CD4-positive, alpha-beta T cell treated with Interleukin-6 at 100 ng/mL for 8 hours (primary cell): ENCODE data around the gene RNF224.
A peak's percentile ranks its signal among the peaks of the same experiment; 100 is the strongest.

ENCODE experiments used
- DNase-seq: peaks from one replicate; pipeline ENCODE4 v3.0.0-alpha.2; 2020; ENCODE audit warnings: mixed read lengths, low spot score

The RNF224 gene

DNA sequence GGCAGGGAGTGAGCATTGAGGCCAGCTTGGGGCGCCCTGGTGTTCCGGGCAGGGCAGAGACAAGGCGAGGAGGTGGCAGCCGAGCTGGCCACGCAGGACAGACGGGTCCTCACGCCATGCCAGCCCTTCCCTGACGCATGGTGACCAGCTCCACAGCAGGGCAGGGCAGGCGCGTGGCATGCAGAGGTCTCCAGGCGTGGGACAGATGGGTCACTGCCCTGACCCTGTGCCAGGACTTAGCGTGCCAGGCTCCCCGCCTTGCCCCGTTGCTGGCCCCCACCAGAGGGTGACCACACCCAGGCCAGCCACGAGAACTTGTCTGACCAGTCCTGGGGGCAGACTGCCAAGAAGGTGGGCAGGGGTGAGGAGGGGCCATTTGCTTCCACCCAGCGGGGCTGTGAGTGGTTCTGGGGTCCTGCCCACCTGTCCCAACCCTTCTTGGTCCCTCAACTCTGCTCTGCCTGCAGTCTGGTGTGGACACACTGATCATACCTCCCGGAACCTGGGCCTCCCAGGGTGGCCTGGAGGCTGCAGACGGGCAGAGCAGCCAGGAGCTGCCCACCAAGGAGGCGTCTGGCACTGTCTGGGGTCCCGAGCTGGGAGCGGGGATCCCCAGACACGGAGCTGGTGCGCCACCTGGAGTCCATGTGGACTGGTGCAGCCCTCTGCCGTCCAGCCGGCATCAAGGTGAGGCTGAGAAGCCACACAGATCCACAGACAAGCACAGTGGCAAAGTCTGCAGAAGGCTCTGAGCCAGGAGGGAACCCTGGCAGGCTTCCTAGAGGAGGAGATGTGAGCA is at the start of gene RNF224:
Gene RNF224, plus strand, starts transcription at position 449 of the 799 bp plus-strand sequence. CDS start 834 bp downstream, outside the sequence.
- DNase-seq = peak; percentile 78

DNA sequence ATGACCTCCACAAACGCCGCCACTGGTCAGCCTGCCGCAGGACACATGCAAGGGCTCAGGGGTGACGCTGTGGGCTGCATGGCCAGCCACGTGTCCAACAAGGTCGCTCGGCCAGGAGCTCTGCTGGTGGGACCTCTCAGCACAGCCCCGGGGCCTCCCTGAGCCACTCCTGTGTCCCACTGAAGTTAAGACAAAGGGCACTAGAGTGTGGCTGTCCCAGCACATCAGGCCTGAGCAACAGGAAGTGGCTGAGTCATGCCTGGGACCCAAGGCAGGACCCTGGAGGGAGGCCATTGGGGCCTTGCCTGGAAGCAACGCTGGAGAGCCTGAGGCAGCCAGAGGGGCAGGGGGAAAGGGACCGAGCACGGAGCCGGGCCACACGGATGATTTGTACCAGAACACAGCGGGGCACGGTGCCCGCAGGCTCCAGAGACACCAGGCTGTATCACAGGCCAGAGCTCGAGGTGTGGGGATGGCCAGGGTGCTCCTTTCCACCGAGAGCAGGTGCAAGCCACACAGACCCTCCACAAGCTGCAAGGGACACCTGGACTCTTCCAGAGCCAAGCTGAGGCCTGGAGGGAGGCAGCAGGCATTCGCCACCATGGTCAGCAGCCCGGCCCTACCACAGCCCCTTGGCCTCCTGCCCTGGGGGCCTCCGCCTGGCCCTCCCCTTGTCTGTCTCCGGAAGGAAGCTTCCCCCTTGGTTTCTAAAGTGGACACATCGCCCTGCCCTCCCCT is 48.9 kb upstream of the RNF224 start:
- DNase-seq = no peak

GRCh38 chr9:137178939-137179630 is 48.2 kb upstream of the RNF224 start:
- no peak for DNase-seq

GRCh38 chr9:137179761-137180160 is 47.5 kb upstream of the RNF224 start:
- no peak for DNase-seq

- DNase-seq = no peak
These were observed 46.8 kb upstream of the RNF224 start for GRCh38 chr9:137180491-137180890.

DNA sequence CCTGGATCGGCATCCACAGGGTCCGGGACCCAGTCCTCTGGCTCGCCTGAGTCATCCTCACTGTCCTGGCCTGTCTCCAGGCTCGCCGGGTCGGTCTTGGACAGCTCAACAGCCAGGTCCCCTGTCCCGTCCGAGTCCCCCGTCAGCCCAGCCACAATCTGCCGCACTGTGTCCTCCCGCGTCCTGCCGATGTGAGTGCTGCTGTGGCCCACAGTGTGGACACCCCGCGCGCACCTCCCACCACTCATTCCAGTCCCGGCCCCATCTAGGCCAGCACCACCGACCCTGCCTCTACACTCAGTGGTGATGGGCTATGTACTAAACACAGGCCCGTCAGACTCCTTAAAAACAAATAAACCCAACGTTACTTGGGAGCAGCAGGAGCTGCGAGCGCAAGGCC is 45.6 kb upstream of the RNF224 start:
- no peak for DNase-seq

- no peak for DNase-seq
These were observed 44.5 kb upstream of the RNF224 start for GRCh38 chr9:137182836-137183235.

DNA sequence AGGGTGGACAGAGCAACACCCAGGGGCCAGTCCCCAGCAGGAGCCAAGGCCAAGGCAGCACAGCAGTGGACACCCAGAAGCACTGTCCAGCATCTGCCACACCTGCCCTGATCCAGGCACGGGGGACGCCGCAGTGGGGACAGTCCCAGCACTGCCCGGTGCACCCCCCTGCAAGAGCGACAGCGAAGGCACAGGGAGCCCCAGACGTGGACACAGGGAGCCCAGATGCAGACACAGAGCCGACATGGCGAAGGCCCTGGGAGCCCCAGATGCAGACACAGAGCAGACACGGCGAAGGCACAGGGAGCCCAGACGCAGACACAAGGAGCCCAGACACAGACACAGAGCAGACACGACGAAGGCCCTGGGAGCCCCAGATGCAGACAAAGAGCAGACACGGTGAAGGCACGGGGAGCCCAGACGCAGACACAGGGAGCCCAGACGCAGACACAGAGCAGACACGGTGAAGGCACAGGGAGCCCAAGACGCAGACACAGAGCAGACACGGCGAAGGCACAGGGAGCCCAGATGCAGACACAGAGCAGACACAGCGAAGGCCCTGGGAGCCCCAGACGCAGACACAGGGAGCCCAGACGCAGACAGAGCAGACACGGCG is 43.2 kb upstream of the RNF224 start:
- no peak for DNase-seq

GRCh38 chr9:137184881-137185660 is 42.2 kb upstream of the RNF224 start:
- no peak for DNase-seq

- DNase-seq = no peak
These were observed 41.4 kb upstream of the RNF224 start for GRCh38 chr9:137185921-137186320.

DNA sequence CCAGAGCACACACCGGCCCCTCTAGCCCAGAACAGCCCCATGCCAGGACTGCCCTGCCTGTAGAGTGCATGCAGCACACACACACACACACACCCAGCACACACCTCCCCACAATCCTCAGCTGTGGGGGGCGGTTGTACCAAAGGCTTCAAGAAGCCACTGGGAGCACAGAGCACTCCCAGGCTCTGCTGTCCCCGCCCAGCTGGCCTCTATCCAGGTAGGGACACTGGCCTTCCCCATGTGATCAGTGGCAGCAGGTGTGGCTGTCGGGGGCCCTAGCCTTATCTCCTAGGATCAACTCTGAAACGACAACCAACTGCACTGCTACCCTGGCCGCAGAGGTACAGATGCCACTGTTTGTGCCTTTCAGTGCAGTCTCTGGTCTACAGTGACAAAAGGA is 40.9 kb upstream of the RNF224 start:
- DNase-seq = no peak

DNA sequence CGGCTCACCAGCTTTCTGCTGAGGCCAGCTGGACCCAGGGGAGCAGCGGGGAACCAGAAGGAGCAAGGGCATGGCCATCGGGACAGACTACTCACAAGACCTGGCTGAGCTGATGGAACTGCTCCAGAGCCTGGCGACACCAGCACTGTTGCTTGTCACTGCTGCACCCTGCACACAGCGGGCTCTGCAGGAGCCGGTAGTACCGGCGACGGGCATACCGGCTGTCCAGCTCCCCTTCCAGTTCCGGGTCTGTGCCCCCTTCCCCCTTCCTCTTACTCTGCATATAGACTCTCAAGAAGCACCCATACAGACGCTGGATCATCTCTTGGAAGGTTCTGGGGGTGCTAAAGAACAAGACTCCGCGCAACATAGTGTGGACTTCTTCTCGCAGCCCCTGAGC is 39.9 kb upstream of the RNF224 start:
- DNase-seq = no peak

- DNase-seq = no peak
These were observed 39.2 kb upstream of the RNF224 start for GRCh38 chr9:137188086-137188489.

DNA sequence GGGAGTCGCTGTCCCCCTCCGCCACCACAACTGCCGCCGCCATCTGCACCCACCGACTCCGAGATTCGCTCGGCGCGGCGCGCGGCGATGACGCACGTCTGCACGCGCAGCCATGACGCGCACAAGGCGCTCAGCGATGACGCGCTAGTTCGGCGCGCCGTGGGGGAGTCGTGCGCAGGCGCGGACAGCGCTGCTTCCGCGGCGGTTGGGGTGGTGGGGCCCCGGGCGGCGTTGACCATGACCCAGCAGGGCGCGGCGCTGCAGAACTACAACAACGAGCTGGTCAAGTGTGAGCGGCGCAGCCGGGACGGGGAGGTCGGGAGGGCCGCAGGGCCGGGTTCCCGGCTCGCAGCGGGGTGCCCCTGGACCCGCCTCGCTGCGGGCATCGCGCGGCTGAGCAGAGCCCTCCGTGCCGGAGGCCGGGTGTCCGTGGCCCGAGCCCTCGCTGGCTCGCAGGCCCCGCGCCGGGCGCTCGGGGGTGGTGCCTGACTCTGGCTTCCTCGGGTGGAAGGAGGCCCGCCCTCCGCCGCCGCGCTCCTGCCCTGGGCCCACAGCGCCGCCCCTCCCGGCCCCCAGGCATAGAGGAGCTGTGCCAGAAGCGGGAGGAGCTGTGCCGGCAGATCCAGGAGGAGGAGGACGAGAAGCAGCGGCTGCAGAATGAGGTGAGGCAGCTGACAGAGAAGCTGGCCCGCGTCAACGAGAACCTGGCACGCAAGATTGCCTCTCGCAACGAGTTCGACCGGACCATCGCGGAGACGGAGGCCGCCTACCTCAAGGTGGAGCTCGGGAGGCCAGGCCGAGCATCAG is 38.6 kb upstream of the RNF224 start, which contains the start of the genes ANAPC2 and SSNA1:
Gene ANAPC2, minus strand, starts transcription at position 71 of the 807 bp plus-strand sequence. Its CDS starts 28 bp downstream, at position 43.
Gene SSNA1, plus strand, starts transcription at position 187 of the 807 bp plus-strand sequence. Its CDS starts 51 bp downstream, at position 238.
- DNase-seq = peak; percentile 88

GRCh38 chr9:137189297-137190295 is 37.7 kb upstream of the RNF224 start:
- no peak for DNase-seq

DNA sequence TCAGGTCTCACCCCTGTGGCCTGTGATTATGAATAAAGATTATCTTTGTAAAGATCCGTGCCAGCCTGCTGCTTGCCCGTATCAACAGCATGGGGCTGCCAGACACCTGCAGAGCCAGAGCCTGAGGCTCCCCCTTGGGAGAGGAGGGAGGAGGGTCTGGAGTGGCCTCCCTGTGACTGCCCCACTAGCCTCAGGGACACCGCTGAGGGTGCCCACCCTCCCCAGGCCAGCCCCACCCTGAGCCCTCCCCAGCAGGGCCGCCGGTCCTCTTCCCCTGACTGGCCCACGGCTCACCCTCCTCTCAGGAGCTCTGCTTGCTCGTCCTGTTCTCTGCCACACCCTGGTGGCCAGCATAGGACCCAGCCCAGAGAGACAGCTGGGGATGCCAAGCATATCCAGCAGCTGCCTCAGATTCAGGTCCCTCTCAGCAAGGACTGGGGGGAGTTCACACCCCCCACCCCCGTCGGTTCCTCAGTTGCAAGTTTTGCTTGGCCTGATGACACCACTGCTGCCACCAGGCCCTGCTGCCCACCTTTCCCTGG is 36.9 kb upstream of the RNF224 start:
- DNase-seq = no peak

DNA sequence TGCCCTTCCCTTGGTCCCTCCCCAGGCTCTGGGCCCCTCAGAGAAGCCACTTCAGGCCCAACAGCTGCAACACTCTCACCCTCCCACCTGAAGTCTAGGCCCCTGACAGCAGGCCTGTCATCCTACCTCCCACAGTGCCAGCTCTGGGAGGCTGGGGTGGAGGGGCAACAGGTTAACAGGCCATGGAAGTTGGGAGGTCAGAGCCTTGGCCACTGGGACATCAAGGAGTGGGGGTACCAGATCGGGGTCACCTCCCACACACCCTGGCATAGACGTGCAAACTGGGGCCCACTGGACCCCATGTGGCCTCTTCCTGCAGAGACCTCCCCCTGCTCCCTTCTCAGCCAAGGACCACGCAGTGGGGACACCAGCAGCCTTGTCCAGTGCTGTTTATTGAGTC is 36.1 kb upstream of the RNF224 start:
- no peak for DNase-seq

DNA sequence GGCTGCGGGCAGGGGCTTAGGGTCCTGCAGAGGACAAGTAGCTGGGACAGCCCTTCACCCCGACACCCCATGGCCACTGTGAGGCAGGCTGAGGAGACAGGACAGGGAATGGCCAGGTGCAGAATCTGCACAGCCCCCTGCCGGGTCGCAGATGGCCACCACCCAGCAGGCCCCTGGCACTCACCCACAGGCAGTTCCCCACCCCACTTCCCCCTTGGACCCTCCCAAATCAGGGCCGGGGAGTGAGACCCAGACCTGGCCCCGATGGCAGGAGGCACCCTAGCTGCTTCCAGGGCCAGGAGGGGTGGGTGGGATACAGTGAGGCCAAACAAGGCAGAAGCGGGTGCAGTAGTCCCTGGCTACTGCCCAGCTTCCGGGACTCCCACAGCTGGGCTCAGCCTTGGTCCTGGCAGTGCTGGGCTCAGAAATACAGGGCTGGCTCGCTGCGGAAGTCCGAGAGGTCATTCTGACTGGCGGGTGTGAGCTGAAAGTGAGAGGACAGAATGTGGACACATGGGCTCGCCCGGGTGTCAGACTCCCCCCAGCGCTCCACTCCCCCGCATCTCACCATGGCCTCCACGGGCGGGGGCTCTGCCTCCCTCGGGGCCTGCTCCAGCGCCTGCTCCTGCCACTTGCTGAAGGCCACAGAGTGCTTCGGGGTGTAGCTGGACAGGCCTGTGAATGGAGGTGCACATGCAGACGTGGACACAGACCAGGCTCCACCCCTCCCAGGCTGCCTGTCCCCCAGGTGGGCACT is 35.4 kb upstream of the RNF224 start:
- DNase-seq = no peak
